Nephron (organoid): ENCODE measurements around the gene TMEM80.

Experiments
- H3K27ac Mint-ChIP-seq, 3 experiments: 2 replicates each; pipeline ENCODE4 v1.8.0; 2020; ENCODE audit warnings: mixed read lengths in 3 of 3, mild to moderate bottlenecking in 2 of 3, moderate library complexity in 1 of 3
- H3K27me3 Mint-ChIP-seq: 2 replicates; pipeline ENCODE4 v1.8.0; 2021; ENCODE audit warnings: low read depth, mild to moderate bottlenecking, moderate library complexity, mixed read lengths
- H3K36me3 Mint-ChIP-seq: 2 replicates; pipeline ENCODE4 v1.8.0; 2020; ENCODE audit warnings: low read depth, mixed read lengths
- H3K4me1 Mint-ChIP-seq: 2 replicates; pipeline ENCODE4 v1.8.0; 2020; ENCODE audit warnings: mixed read lengths
- H3K4me3 Mint-ChIP-seq, 3 experiments: 2 replicates each; pipeline ENCODE4 v1.8.0; 2020; ENCODE audit warnings: mild to moderate bottlenecking in 3 of 3, mixed read lengths in 3 of 3, moderate library complexity in 2 of 3
- H3K9me3 Mint-ChIP-seq: 2 replicates; pipeline ENCODE4 v1.8.0; 2020; ENCODE audit warnings: mixed read lengths
- TF ChIP-seq, protein P1 (sequence below), 3 experiments: fragments of 200-600 bp; sonication (generic); IDR thresholded peaks; one replicate each; pipeline ENCODE4 v1.5.0; 2021; ENCODE audit warnings: antibody characterized with exemption in 3 of 3; ENCODE audit not compliant: unreplicated experiment in 3 of 3

The TMEM80 gene

GRCh38 chr11:660681-661444, 34.8 kb upstream of the TMEM80 start:
- Mint-ChIP-seq H3K27me3 (no peaks in the 10 kb centered on the region), H3K9me3 (no peaks in the 10 kb centered on the region), H3K4me1 (peaks cover 13% of the 10 kb centered on the region), H3K36me3 (peaks cover 35% of the 10 kb centered on the region), H3K4me3 (no peak overlapping the region), H3K27ac (no peak overlapping the region)
- TF ChIP-seq, protein P1, sequence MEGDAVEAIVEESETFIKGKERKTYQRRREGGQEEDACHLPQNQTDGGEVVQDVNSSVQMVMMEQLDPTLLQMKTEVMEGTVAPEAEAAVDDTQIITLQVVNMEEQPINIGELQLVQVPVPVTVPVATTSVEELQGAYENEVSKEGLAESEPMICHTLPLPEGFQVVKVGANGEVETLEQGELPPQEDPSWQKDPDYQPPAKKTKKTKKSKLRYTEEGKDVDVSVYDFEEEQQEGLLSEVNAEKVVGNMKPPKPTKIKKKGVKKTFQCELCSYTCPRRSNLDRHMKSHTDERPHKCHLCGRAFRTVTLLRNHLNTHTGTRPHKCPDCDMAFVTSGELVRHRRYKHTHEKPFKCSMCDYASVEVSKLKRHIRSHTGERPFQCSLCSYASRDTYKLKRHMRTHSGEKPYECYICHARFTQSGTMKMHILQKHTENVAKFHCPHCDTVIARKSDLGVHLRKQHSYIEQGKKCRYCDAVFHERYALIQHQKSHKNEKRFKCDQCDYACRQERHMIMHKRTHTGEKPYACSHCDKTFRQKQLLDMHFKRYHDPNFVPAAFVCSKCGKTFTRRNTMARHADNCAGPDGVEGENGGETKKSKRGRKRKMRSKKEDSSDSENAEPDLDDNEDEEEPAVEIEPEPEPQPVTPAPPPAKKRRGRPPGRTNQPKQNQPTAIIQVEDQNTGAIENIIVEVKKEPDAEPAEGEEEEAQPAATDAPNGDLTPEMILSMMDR (IDR thresholded peaks at IDR 0.05; ENCODE audit: unreplicated experiment in 3 of 3): no peak

DNA sequence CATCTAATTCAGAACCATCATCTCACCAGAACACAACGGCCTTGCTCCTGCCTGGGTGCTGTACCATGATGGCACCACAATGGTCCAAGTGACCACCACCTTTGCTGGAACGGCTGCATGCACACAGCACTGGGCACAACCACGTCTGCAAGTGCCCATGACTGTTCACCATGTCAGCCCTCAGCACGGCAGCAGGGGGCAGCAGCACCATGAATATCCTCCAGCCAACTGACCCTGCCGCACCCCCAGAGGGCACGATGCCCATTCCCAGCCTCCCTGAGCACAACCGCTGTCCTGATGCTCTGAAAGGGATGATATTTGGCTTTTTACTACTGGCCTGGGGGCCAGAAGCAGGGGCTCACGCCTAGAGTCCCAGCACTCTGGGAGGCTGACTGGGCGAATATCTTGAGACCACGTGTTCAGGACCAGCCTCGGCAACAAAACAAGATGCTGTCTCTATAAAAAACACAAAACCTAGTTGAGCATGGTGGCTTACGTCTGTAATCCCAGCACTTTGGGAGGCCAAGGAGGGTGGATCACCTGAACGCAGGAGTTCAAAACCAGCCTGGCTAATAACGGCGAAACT, 32.8 kb upstream of the TMEM80 start:
- no peaks in the 10 kb centered on the region for H3K9me3 Mint-ChIP-seq
- TF ChIP-seq, protein P1 (IDR thresholded peaks at IDR 0.05; ENCODE audit: unreplicated experiment in 3 of 3): peak; percentile 61 to 69 (median 67)
- peaks cover 17% of the 10 kb centered on the region for H3K4me1 Mint-ChIP-seq
- no peaks in the 10 kb centered on the region for H3K27me3 Mint-ChIP-seq
- H3K4me3 Mint-ChIP-seq: no peak overlapping the region
- peaks cover 37% of the 10 kb centered on the region for H3K36me3 Mint-ChIP-seq
- H3K27ac Mint-ChIP-seq: no peak overlapping the region

DNA sequence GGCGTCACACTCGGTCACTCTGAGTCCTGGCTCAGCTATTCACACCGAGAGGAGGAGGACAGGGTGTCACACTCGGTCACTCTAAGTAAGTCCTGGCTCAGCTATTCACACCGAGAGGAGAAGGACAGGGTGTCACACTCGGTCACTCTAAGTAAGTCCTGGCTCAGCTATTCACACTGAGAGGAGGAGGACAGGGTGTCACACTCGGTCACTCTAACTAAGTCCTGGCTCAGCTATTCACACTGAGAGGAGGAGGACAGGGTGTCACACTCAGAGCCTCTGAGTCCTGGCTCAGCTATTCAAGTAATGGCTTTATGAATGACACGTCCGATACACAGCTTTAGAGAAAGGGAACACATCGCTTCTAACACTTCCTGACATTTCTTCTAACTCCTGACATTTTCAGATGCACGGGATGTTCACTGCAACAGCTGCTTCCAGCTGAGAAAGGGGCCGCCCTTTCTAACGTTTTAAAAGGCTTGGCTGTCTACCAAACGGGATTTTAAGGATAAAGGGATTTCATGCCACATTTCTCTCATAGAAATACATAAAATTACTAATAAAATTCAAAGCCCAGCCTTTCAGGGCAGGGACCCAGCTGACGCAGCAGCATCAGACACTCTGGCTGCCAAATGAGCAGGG, 30.4 kb upstream of the TMEM80 start:
- Mint-ChIP-seq H3K27ac (peak overlapping the region; percentile 6 to 74 (median 22)), H3K4me3 (no peak overlapping the region), H3K27me3 (no peaks in the 10 kb centered on the region), H3K9me3 (no peaks in the 10 kb centered on the region), H3K36me3 (peaks cover 34% of the 10 kb centered on the region), H3K4me1 (peaks cover 17% of the 10 kb centered on the region)
- TF ChIP-seq, protein P1 (IDR thresholded peaks at IDR 0.05; ENCODE audit: unreplicated experiment in 3 of 3): no peak

- Mint-ChIP-seq H3K9me3 (no peaks in the 10 kb centered on the region), H3K4me3 (no peak overlapping the region)
Observed at GRCh38 chr11:665704-666281, 29.8 kb upstream of the TMEM80 start.

DNA sequence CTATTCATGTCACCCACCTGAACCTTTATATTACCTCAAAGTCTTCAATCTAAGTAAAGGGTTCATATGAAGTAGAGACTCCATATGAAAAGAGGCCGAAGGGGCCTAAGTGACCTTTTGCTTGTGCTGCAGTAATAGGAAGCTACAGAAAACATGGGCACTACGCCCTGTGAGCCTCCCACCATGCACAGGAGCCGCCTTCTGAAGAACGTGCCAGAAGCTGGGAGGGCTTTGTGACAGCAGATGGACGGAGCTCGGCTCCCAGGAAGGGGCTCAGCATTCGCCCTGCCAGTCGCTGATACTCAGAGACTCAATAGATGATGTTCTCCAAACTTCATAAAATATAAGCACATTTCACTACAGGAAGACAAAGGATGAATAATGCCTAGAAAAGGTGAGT, 21.8 kb upstream of the TMEM80 start:
- H3K4me3 Mint-ChIP-seq: no peak overlapping the region
- no peak overlapping the region for H3K27ac Mint-ChIP-seq
- no peaks in the 10 kb centered on the region for H3K9me3 Mint-ChIP-seq
- H3K4me1 Mint-ChIP-seq: no peaks in the 10 kb centered on the region
- TF ChIP-seq, protein P1 (IDR thresholded peaks at IDR 0.05; ENCODE audit: unreplicated experiment in 3 of 3): no peak
- H3K36me3 Mint-ChIP-seq: peaks cover 30% of the 10 kb centered on the region
- H3K27me3 Mint-ChIP-seq: no peaks in the 10 kb centered on the region

More at GRCh38 chr11:665704-666281, 29.8 kb upstream of the TMEM80 start:
- peaks cover 17% of the 10 kb centered on the region for H3K4me1 Mint-ChIP-seq
- H3K36me3 Mint-ChIP-seq: peaks cover 34% of the 10 kb centered on the region
- peak overlapping the region; percentile 6 to 74 (median 22) for H3K27ac Mint-ChIP-seq
- H3K27me3 Mint-ChIP-seq: no peaks in the 10 kb centered on the region
- TF ChIP-seq, protein P1 (IDR thresholded peaks at IDR 0.05; ENCODE audit: unreplicated experiment in 3 of 3): no peak
